Mucosa of descending colon (tissue), 3 donors: Measurements from ENCODE around the gene PSMD14. TPM values are rescaled to one million over a fixed set of nuclear protein-coding genes. Genes with fewer than 3 reads are reported as not detected.
"Not testable (repeated sequence)": the region's sequence is repeated elsewhere in the genome, so short reads cannot be mapped to it uniquely, and the experiment has no call there.

Source experiments
- ATAC-seq: fragments of 200-7000 bp; cut with Tn5 transposase; one replicate; pipeline ENCODE4 v1.9.1; 2020; ENCODE audit warnings: mild to moderate bottlenecking, moderate library complexity
- DNase-seq, 3 donors: peaks; one replicate each; pipeline ENCODE4 v3.0.0-alpha.2; 2020
- H3K36me3 ChIP-seq: fragments of 200-600 bp; one replicate; pipeline ENCODE4 v1.8.0; 2021; ENCODE audit warnings: low read depth, mild to moderate bottlenecking
- H3K4me1 ChIP-seq: fragments of 200-600 bp; one replicate; pipeline ENCODE4 v1.8.0; 2021; ENCODE audit warnings: low read depth, mild to moderate bottlenecking
- H3K4me3 ChIP-seq: fragments of 200-600 bp; one replicate; pipeline ENCODE4 v1.8.0; 2021; ENCODE audit warnings: mild to moderate bottlenecking
- H3K9me3 ChIP-seq: fragments of 200-600 bp; one replicate; pipeline ENCODE4 v1.8.0; 2021; ENCODE audit warnings: mild to moderate bottlenecking
- CTCF ChIP-seq: fragments of 200-600 bp; IDR thresholded peaks from one replicate; pipeline ENCODE4 v1.8.0; 2022; ENCODE audit warnings: antibody characterized with exemption, mild to moderate bottlenecking
- intact Hi-C, 2 donors: fragments of 100-400 bp; cut with DNase I in 1 of 2; cut with micrococcal nuclease in 1 of 2; formaldehyde crosslinking; loops; one replicate each; pipeline versions ENCODE4 v1.11.0 to v1.11.1; 2022; cut with DNase I, micrococcal nuclease
- total RNA-seq, 3 donors: library from RNA; stranded (reverse); fragmentation: NEBNext Ultra II Directional in 2 of 3; extraction: Animal tissue kit (Norgen Biotek cat#: 25700) in 2 of 3; gene quantifications; one replicate each; pipeline versions ENCODE4 v1.2.1 to v1.2.4, GENCODE V29; 2021 to 2023
- donor health status: DM: no; HTN: no; CAD: no; lungs with moderate emphysema.
- donor health status: DM: no; HTN: no; CAD: no.
- donor health status: DM: no; HTN: yes; CAD: no.

PSMD14 gene
- total RNA-seq, 3 donors from 2014 or later = 25.0 to 37.8 (median 30.0) TPM

GRCh38 chr2:161357097-161357496 is 48.9 kb downstream of the PSMD14 start:
- H3K36me3 ChIP-seq = no peaks in the 10 kb centered on the region
- ATAC-seq = no peak
- H3K4me1 ChIP-seq = no peaks in the 10 kb centered on the region
- peaks cover 8% of the 10 kb centered on the region for H3K9me3 ChIP-seq
- DNase-seq = no peak
- intact Hi-C loops = no loop called here
- H3K4me3 ChIP-seq = no peak overlapping the region
- TF ChIP-seq CTCF = no peak

- no peak overlapping the region for H3K4me3 ChIP-seq
- ATAC-seq = no peak
- no peak for DNase-seq
- intact Hi-C loops = no loop called here
- peaks cover 18% of the 10 kb centered on the region for H3K9me3 ChIP-seq
- H3K36me3 ChIP-seq = no peaks in the 10 kb centered on the region
- no peaks in the 10 kb centered on the region for H3K4me1 ChIP-seq
- TF ChIP-seq CTCF = no peak
Observed at GRCh38 chr2:161358838-161359237, 50.6 kb downstream of the PSMD14 start.

GRCh38 chr2:161360095-161360654 is 52.0 kb downstream of the PSMD14 start:
- intact Hi-C loops, ATAC-seq: not testable (repeated sequence)
- peaks cover 18% of the 10 kb centered on the region for H3K9me3 ChIP-seq

GRCh38 chr2:161362568-161363166 is 54.4 kb downstream of the PSMD14 start:
- Histone ChIP-seq H3K4me3 (no peak overlapping the region), H3K9me3 (peaks cover 18% of the 10 kb centered on the region), H3K4me1 (no peaks in the 10 kb centered on the region), H3K36me3 (no peaks in the 10 kb centered on the region)
- no peak for ATAC-seq
- no peak for DNase-seq
- no peak for TF ChIP-seq CTCF
- intact Hi-C loops = no loop called here

More at GRCh38 chr2:161360095-161360654, 52.0 kb downstream of the PSMD14 start:
- H3K4me3 ChIP-seq, H3K36me3 ChIP-seq, DNase-seq, H3K4me1 ChIP-seq: not testable (repeated sequence)

- TF ChIP-seq CTCF = no peak
- DNase-seq = no peak
- no peak for ATAC-seq
- Histone ChIP-seq H3K36me3 (no peaks in the 10 kb centered on the region), H3K4me1 (no peaks in the 10 kb centered on the region), H3K9me3 (peaks cover 5% of the 10 kb centered on the region), H3K4me3 (no peak overlapping the region)
- intact Hi-C loops = no loop called here
Observed at GRCh38 chr2:161367675-161368074, 59.5 kb downstream of the PSMD14 start.

- no peak for TF ChIP-seq CTCF
- Histone ChIP-seq H3K9me3 (no peaks in the 10 kb centered on the region), H3K4me1 (no peaks in the 10 kb centered on the region), H3K36me3 (no peaks in the 10 kb centered on the region), H3K4me3 (no peak overlapping the region)
- DNase-seq (no peak), ATAC-seq (no peak)
- intact Hi-C loops = no loop called here
Observed at GRCh38 chr2:161369311-161369710, 61.1 kb downstream of the PSMD14 start.
